CD4-positive, alpha-beta T cell treated with Interleukin-4 for 1 hour (primary cell): ENCODE results near the gene MSANTD4.
"Not testable (repeated sequence)": the region's sequence is repeated elsewhere in the genome, so short reads cannot be mapped to it uniquely, and the experiment has no call there.

Experiments
- DNase-seq, 2 donors: peaks; one replicate each; pipeline ENCODE4 v3.0.0-alpha.2; 2020 to 2022

The MSANTD4 gene

DNA sequence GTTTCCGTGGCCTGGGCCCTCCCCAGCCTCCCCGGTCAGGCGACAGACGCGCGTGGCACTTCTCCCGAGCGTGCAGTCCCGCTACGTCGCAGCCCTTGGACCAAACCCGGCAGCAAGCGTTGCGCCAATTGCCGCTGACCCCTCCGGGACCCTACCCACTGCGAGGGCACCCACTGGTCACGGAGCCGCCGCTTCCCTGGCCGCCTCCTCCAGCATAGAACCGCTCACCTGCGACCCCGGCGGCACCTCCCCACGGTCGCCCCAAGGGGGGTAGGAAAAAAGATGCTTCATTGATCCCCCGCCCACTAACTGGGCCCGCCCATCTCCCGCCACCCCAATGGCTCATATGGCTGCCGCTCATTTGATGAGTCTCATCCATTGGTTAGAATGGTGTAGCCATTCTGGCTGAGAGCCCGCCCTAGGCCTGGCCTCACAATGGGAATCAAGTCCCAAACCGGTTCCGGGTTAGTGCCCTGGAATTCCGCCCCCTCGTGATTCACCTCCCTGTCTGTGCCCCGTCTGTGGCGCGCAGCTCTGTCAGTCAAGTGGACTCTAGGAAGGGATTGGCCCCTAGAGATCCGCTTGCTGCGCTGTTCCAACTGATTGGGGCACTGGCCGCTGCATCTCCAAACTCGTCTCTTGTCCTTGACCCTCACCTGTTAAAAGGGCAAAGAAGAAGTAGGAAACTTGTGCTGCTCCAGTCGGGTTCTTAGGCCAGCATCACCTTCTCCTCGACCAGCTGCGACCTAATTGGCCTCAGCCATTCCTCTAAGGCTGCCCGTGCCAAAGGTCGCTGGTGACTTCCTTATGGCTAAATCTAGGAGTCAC lies at the start of gene MSANTD4:
Gene MSANTD4 (minus strand): TSS at position 274 of the 828 bp plus-strand sequence. CDS start 11,323 bp downstream, outside the sequence.
- DNase-seq, result peak; percentile 96 to 98

DNA sequence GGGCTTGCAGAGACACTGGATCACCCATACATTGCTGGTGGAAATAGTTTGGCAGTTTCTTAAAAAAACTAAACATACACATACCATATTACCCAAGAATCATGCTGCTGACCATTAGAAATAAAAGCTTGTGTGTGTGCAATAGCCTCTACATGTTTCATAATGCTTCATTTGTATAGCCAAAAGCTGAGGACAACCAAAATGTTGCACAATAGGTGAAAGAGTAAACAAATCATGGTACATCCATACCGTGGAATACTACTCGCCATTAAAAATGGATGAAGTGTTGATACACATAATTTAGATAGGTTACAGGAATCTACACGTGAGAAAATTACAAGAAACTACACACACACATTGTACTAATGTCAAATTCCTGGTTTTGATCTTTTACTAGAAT lies 48.6 kb upstream of the MSANTD4 start:
- DNase-seq, result no peak

DNA sequence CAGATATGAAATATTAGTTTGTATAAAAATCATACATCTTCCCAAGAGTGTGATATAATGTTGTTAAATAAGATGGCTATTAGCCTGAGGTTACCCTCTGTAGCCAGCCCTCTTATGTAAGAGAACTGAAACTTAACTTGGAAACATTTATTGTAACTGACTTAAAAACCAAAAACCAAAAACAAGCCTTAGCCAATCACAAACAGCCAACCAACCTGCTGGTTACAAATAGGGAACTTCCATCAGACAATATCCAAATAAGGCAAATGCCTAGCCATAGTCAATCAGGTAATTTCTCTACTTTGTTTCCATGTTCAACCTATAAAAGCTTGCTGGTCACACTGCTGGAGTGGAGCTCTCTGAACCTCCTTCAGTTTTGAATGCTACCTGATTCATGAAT lies 41.0 kb upstream of the MSANTD4 start:
- no peak for DNase-seq

DNA sequence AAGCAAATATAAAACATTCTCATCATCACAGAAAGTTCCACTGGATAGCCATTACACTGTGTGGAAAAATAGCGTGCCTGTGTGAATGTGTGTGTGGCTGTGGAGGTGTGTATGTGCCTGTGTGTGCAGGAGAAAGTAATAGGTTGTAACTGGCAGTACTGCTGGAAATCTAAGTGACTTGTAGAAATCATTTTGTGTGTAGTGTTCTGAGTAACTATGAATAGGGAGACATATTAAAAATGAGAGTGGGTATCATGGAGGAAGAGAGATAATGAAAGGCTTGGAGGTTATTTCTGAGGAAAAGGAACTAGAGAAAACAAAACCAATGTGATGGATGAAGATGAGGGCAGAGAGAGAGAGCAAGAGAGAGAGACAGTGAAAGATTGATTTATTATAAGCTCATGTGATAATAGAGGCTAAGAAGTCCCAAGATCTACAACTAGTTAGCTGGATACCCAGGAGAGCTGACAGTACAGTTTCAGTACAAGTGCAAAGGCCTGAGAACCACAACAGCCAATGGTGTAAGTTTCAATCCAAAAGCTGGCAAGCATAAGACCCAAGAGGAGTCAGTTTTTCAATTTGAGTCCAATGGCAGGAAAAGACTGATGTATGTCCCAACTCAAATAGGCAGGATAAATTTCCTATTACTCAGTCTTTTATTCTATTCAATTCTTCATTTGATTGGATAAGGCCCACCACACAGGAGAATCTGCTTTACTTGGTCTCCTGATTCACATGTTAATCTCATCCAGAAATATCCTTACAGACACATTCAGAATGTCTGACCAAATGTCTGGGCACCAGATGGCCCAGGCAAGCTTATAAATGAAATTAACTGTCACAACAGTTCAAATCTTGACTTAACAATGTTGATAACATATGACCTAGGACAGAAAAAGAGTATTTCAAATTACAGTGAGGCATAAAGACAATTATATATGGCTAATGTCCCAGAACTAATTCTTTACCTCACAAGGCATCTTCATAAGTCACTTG lies 40.2 kb upstream of the MSANTD4 start:
- no peak for DNase-seq

DNA sequence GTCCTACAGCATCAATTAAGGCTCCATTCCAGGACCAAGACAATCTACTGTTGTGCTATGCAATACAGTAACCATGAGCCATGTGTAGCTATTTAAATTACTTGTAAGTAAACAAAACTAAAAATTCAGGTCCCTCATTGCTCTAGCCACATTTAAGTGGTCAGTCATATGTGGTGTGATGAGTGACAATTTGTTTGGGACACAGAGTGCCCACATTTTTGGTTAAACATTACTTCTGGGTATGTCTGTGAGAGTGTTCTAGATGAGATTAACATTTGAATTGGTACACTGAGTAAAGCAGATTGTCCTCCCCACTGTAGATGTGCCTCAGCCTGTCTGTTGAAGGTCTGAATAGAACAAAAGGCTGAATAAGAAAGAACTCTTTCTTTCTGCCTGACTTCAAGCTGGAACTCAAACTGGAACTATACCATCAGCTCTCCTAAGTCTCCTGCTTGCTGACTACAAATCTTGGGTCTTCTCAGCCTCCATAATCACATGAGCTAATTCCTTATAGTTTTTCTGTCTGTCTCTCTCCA lies 39.3 kb upstream of the MSANTD4 start:
- no peak for DNase-seq

GRCh38 chr11:106059617-106060016 lies 37.6 kb upstream of the MSANTD4 start:
- no peak for DNase-seq

DNA sequence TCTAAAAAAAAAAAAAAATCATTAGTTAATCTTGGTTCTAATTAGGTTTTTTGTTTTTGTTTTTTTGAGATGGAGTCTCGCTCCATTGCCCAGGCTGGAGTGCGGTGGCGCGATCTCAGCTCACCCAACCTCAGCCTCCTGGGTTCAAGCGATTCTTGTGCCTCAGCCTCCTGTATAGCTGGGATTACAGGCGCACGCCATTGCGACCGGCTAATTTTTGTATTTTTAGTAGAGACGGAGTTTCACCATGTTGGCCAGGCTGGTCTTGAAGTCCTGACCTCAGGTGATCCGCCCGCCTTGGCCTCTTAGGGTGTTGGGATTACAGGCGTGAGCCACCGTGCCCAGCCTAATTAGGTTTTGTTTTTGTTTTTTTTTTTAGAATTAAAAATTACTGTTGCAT lies 36.3 kb upstream of the MSANTD4 start:
- DNase-seq, result not testable (repeated sequence)

DNA sequence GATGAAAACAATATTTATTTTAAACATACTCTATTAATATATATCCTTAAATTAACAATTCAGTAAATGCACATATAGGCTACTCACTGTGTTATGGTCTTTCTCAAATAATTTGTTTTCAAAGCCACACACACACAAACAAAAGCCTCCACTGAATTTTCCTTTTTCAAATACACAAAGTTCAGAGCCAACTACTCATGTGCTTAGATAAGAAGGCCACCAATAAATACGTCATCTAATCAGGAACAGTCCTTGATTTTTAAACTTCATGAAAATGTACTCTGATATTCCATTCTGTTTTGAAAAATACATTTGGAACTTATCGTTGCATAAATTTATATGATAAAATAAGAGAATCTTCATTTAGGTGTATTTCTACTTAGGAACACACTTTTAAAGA lies 29.1 kb upstream of the MSANTD4 start:
- no peak for DNase-seq

DNA sequence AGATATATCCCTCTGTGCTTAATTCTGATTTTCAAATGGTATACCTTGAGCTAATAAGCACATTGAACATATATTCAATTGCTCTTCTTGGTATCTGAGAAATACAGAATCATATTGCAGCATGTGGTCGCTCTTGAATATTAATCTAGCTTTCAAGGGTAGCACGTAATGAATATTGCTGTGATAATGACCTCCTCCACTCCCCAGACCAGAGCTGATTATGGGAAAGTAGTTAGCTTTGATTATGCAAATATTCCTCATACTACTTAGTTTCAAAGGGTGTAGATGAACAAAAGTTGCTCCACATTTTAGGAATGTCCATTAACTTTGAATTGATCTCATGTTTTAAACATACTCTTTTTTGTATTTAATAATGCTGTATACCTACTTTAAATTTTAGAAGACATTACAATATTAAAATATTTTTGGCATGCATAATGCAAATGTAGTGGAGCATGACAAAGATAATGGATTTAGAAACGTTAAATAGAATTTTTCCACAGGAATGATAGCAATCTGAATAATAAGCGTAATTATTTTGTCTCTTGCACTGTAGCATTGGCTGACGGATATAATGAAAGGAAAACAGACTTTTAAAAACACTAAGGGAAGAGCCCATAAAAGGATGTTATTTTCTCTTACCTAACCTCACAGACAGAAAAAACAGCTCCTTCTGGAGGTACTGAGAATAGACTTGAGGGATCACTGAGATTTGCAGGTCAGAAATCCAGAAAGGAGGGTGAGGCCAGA lies 27.9 kb upstream of the MSANTD4 start:
- no peak for DNase-seq

GRCh38 chr11:106047631-106048030 lies 25.6 kb upstream of the MSANTD4 start:
- no peak for DNase-seq

DNA sequence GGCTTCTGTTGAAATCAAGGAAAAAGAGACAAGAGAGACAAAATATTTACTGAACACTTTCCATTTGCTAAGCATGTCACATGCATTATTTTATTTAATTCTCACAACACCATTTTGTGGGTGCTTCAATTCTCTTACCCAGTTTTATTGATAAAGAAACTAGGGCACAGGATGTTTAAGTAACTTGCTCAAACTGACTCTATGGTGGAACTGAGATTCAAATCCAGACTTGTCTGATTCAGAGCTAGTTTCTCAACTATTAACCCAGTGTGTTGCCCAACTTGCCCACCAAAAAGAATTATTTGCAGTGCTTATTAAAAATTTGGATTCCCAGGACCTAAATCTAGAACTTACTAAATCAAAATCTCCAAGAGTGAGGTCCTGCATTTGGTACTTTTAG lies 21.5 kb upstream of the MSANTD4 start:
- no peak for DNase-seq

- no peak for DNase-seq
Measured at GRCh38 chr11:106032861-106033260, 10.8 kb upstream of the MSANTD4 start.

- no peak for DNase-seq
Measured at GRCh38 chr11:106031936-106032335, 9.9 kb upstream of the MSANTD4 start.

DNA sequence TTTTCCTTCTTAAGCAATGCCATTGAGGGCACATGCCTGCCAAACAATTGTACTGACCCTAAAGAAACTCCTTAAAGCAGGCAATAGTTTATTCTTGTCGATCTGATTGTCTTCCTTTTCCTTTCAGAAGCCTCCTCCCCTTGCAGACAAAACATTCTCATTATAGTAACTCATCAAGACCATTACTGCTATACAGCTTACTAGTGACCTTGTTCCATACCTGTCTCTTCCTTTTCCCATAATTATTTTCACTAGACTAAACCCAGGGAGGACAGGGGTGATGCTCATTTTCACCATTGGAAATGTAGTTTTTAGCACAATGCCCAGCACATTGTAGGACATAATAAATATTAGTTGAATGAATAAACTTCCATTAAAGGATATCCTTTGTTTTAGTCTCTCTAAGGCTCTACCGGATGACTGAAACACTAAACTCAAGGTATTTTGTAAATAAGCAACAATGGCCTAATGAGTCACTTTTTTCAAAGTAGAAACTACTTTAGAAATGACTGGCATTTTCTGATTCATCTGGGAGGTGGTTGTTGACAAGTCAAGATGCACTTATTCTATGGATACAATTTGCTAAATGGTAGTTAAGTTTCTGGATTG lies 9.3 kb upstream of the MSANTD4 start:
- DNase-seq, result no peak

DNA sequence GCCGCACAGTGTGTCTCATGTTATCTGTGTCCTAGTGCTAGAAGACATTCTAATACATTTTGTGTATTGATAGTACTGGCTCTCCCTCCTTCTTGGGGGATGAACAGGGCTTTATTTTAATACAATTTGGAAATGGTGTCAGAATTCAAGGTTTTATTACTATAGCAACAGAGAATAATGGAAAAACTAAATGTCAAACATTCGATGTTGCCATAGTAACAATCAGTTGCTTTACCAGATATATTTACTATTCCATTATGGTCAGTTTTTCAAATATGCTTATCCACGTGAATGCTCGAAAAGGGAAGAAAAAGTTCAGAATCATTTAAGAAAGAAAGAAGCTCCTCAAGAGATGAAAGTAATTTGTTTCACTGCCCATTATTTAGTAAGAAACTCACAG lies 8.6 kb upstream of the MSANTD4 start:
- no peak for DNase-seq

- DNase-seq, result no peak
Measured at GRCh38 chr11:106022795-106023275, 795 bp upstream of the MSANTD4 start.

DNA sequence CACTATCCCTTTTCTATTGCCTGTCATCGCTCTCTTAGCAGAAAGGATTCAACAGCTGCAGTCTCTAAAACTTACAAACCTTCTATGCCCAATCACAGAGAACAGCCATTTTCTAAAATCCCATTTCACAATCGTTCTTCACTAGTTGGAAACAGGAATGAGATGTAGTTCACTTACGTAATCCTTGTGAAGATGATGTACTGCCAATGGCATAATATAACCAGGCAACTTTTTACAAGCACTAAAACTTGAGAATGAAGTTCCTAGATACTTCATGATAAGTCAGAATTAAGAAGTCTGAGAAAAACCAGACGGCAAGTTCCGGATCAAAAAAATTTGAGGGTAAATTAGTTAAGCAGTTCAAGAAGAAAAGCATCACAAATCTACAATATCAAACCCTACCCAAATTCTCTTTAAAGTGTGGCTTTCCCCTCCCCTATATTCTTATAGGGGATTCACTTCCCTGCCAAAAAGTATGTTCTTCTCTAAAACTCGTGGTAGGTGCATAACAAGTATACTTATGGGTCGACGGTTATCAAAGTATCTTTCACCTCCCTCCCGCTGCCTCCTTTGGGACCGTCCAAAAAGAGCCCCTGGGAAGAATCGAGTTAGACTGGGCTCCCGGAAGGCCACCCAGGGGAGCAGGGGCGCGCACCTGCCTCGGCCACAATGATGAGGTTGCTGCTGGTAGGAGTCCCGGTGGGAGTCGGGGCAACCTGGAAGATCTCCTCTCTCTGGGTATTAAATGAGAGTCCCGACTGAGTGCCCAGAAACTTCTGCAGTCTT lies 666 bp downstream of the MSANTD4 start:
- peak in 1 of 2 donors; percentile 4 for DNase-seq

GRCh38 chr11:106017093-106017492 lies 4.9 kb downstream of the MSANTD4 start:
- no peak for DNase-seq

GRCh38 chr11:106015066-106015465 lies 7.0 kb downstream of the MSANTD4 start:
- no peak for DNase-seq

DNA sequence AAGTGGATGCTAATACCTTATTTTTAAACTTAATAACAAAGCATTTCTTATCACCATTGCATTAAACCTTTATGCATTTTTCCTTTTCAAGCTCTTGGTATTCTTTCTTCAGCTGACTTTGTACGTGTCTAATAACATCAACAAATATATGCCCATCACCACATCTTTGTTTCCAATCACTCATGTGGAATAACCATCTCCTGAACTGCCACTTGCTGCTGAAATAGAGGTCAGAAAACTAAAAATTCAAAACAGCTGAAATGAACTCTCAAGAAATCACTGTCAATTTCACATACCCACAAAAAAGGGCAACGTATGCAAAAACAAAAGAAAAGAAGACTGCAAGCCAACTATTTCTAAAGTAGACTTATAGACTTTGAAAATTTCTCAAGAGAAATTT lies 7.4 kb downstream of the MSANTD4 start:
- no peak for DNase-seq

DNA sequence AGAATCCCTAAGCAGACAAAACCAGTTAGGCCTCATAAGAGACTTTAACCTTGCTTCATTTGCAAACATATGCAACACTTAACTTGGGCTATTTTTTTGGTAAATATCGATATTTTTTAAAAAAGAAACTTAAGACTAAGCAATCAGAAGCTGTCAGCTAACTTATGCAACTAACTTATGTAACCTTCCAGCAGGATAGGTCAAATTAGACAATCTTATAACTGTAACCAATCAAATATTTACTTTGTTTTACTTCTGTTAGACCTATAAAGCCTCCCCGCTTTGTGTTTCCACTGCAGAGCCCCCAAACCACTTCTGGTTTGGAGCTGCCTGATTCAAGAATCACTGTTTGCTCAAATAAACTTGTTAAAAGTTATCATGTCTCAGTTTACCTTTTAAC lies 8.0 kb downstream of the MSANTD4 start:
- no peak for DNase-seq
